Renal cortex interstitium (tissue), 15 donors: ENCODE results near the gene IGFL1. TPM values are rescaled to one million over a fixed set of nuclear protein-coding genes. Genes with fewer than 3 reads are reported as not detected.
"Not testable (repeated sequence)": the region's sequence is repeated elsewhere in the genome, so short reads cannot be mapped to it uniquely, and the experiment has no call there.

Experiments used
- DNase-seq, 11 donors: peaks; one replicate each; pipeline ENCODE4 v3.0.0-alpha.2; 2013; ENCODE audit warnings: low read depth in 9 of 11, low spot score in 4 of 11; ENCODE audit errors: extremely low read depth in 1 of 11
- long read RNA-seq, 16 experiments: transcript quantifications; one replicate each; lab custom pipeline, GENCODE V29; 2026
- polyA plus RNA-seq, 3 donors: library from polyadenylated mRNA; unstranded; fragments of 120-200 nt; gene quantifications; one replicate each; pipeline ENCODE4 v1.2.1, GENCODE V29; 2013; ENCODE audit not compliant: insufficient read length in 3 of 3

IGFL1 gene
- polyA plus RNA-seq, result not detected
- long read RNA-seq, donor 1, result 0 reads
- long read RNA-seq, donor 2, result 0 reads
- long read RNA-seq, donor 3, result 0 reads
- long read RNA-seq, donor 4, result 0 reads
- long read RNA-seq, donor 5, result 0 reads
- long read RNA-seq, donor 6, result 0 reads
- long read RNA-seq, donor 7, result 0 reads
- long read RNA-seq, donor 8, result 0 reads
- long read RNA-seq, donor 9, result 0 reads
- long read RNA-seq, donor 10, partial matches to known transcripts, result 0 of 1 reads
- long read RNA-seq, donor 10, other reads (novel, unspliced or antisense), result 0 of 1 reads
- long read RNA-seq, donor 11, result 0 reads
- long read RNA-seq, donor 12, result 0 reads
- long read RNA-seq, donor 13, result 0 reads
- long read RNA-seq, donor 14, result 0 reads
- long read RNA-seq, donor 15, result 0 reads
- long read RNA-seq, donor 16, result 0 reads

- no peak for DNase-seq
Observed at GRCh38 chr19:46229442-46229841, at the start of gene IGFL1. Gene IGFL1 (plus strand): TSS chr19:46229742. CDS start chr19:46229775, 33 bp downstream.

DNA sequence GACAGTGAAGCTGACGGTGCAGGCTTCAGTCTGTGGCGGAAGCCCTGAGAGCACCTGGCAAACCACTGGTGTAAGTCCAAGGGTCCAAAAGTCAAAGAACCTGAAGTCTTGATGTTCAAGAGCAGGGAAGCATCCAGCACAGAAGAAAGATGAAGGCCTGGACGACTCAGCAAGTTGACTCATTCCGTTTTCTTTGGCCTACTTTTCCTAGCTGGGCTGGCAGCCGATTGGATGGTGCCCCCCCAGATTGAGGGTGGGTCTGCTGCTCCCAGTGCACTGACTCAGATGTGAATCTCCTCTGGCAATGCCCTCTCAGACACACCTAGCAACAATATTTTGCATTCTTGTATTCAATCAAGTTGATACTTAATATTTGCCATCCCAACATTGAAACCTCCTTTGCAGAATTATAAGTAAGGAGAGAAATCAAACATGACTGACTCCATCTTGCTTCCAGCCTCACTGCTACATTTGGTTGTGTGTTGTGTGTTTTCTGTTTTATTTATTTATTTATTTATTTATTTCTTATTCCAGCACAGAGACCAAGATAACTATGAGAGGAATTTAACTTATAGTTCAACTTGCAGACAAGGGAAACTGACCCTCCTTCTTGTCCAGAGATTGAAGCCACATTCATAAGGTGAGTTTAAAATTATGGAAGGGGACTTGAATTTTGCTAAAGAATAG lies 48.7 kb upstream of the IGFL1 start:
- no peak for DNase-seq

GRCh38 chr19:46181388-46181779 lies 48.2 kb upstream of the IGFL1 start:
- DNase-seq, result no peak

DNA sequence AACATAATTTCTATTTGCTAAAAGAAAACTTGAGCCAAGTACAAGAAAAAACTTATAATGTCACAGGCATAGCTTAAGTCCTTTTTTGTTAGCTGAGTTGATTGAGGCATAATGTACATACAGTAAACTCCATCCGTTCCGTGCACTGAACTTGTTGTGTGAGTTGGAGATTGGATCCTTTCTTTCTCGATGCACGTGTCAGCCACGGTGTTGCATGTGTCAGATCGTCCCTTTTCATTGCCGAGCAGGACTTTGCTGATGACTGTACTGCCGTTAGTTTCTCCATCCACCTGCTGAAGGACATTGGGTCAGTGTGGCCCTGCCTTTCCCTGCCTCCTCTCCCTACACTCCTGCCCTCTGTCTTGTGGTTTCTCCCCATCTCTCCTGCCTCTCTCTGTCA lies 47.1 kb upstream of the IGFL1 start:
- no peak for DNase-seq

DNA sequence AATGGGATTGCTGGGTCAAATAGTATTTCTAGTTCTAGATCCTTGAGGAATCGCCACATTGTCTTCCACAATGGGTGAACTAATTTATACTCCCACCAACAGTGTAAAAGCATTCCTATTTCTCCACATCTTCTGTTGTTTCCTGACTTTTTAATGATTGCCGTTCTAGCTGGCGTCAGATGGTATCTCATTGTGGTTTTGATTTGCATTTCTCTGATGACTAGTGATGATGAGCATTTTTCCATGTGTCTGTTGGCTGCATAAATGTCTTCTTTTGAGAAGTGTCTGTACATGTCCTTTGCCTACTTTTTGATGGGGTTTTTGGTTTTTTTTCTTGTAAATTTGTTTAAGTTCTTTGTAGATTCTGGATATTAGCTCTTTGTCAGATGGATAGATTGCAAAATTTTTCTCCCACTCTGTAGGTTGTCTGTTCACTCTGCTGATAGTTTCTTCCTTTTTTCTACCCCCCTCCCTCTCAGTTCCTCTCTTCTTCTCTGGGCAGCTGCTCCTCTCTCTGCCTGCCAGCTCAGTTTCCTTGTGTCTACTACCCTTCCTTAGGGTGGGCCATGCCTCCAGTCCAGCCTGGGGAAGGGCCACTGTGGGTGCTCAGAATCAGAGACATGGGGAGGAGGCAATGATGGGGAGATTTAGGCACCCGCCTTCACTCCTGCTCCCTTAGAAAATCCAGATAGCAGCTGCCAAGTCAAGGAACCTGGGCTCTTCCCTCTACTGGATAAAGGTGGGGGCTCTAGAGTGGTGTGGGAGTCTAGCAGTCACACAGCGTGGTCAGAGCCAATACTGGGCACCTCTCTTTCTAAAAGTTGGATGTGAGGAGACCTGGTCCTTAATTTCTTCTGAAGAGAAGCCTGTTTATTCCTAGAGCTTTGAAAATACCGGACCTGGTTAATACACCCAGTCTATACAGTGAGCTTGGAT lies 44.5 kb upstream of the IGFL1 start:
- not testable (repeated sequence) for DNase-seq

DNA sequence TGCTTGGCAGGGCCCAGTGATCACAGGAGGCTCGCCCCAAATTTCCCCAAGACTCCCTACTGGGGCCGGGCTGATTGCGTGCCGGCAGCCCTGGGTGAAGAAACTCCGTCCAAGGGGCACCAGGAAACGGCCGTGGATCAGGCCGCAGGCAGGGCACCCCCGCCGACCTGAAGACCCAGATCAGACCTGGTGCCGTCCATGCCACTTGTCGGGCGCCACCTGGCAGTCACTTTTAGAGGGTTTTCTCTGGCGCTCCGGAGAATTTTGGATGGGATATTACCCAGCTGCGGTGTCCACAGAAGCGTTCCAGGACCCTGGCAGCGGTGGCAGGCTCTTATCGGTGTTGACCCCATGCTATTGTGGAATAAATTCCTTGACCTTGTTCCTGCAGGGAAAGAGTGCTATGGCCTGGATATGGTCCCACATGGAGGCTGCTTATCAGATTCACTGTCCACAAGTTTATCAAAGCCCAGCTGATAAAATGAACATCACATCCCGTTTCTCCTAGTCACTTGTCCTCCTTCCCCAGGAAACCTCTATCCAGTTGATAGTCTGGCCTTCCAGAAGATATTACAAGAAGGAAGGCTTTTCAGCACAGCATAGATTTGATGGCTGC lies 43.3 kb upstream of the IGFL1 start:
- DNase-seq, result no peak

DNA sequence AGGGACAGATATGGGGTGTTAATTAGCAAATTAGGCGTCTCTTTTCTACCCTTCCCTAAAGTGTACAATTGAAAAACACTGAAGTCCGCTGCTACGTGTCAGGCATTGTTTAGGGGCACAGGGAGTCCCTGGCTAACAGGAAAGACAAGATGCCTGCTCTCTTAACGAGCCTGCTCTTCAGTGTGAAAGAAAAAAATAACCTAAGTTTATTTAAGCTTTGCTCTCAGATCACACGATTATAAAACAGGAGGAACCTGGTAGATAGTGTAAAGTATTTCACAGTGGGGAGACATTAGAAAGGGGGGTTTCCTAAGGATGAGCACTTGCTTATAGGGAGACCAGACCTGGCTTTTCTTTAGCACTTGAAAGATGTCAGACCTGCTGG lies 42.8 kb upstream of the IGFL1 start:
- no peak for DNase-seq

- DNase-seq, result no peak
Observed at GRCh38 chr19:46189971-46190888, 39.3 kb upstream of the IGFL1 start.

DNA sequence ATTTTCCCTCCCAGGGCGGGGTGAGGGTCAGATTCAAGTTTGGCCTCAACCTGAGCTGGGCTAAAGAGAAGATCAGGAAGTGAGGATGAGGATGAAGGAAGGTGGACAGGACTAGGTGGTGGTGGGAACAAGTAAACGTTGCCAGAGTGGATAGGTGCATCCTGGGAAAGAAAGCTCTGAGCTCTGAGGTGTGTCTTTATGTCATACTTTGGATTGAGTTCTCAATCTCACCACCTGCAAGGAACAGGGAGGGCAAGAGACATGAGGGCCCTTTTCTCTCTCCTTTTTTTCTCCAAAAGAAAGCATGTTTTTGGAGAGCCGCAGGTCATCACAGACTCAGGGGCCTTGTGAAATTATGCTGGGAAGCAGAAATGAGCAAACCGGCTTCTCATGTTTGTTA lies 38.2 kb upstream of the IGFL1 start:
- no peak for DNase-seq

DNA sequence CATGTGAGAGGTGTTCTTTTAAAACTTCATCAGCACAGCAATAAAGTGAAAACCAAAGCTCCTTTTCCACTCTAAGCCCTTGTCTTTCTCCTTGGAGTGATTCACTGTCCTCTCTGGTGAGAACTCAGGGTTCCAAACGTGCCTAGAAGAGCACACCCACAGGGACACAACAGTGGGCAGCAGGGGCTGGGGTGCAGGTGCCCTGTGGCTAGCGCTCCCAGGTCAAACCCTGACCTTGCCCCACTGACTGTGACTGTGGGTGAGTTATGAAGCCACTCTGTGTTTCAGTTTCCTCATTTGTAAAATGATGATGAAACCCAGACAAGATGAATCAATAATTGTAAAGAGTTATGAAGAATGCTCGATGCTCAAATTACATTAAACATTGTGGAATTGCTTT lies 37.6 kb upstream of the IGFL1 start:
- DNase-seq, result no peak

- not testable (repeated sequence) for DNase-seq
Observed at GRCh38 chr19:46192626-46192991, 36.9 kb upstream of the IGFL1 start.

GRCh38 chr19:46192992-46193650 lies 36.4 kb upstream of the IGFL1 start:
- no peak for DNase-seq

DNA sequence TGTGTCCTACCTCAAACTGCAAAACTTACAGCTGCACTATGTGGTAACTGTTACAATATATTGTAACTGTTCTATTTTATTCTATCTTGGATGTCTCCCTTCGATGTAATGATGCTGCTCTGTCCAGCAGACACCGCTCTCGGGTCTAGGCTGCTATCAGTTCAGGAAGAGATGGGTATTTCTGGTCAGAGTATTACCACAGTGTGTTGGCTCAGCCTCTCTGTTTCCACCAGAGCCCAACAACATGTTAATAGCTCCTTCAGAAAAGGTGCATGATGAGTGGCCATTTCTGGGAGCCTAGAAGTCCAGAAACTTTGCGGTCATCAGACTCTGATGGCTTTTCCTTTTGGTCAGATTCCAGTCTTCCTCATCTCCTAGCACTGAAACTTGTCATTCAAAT lies 35.9 kb upstream of the IGFL1 start:
- no peak for DNase-seq

- no peak for DNase-seq
Observed at GRCh38 chr19:46195104-46195503, 34.4 kb upstream of the IGFL1 start.

DNA sequence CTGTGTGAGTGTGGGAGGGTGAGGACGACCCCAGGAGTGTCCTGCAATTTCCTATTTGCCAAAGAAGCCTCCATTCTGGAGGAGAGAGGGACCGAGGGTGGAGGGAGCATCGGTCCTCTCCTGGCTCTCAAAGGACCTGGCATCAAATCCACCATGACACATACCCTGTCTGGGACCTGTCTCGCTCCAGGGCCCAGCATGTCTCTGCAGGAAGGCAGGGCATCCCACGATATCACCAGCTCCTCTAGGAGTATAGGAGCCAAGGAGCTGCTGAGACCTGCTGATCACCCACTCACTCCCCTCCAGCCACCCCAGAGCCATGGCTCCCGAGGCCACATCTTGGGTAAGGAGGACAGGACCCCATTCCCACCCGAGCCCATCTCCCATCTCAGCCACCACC lies 33.6 kb upstream of the IGFL1 start:
- not testable (repeated sequence) for DNase-seq

GRCh38 chr19:46196410-46197124 lies 33.0 kb upstream of the IGFL1 start:
- DNase-seq, result no peak
